ENCODE measurements around the gene PEX16.

PEX16 gene

GRCh38 chr11:45933846-45934579, 16.3 kb upstream of the PEX16 start:
- TF ChIP-seq CTCF (IDR thresholded peaks at IDR 0.05; ENCODE audit: low read depth, low read length): no peak
- peaks cover 27% of the 10 kb centered on the region for H3K36me3 ChIP-seq
- H3K27ac ChIP-seq: no peak overlapping the region
- no peak for DNase-seq
- H3K4me3 ChIP-seq (ENCODE audit: low read depth, low read length): no peak overlapping the region
- no peaks in the 10 kb centered on the region for H3K9me3 ChIP-seq (ENCODE audit: severe bottlenecking)
- H3K27me3 ChIP-seq (ENCODE audit: insufficient read depth, low read depth, severe bottlenecking): no peaks in the 10 kb centered on the region

GRCh38 chr11:45933131-45933831, 15.6 kb upstream of the PEX16 start:
- no peaks in the 10 kb centered on the region for H3K27me3 ChIP-seq (ENCODE audit: insufficient read depth, low read depth, severe bottlenecking)
- peaks cover 31% of the 10 kb centered on the region for H3K36me3 ChIP-seq
- DNase-seq: no peak
- no peak overlapping the region for H3K27ac ChIP-seq
- no peak overlapping the region for H3K4me3 ChIP-seq (ENCODE audit: low read depth, low read length)
- TF ChIP-seq CTCF (IDR thresholded peaks at IDR 0.05; ENCODE audit: low read depth, low read length): no peak
- no peaks in the 10 kb centered on the region for H3K9me3 ChIP-seq (ENCODE audit: severe bottlenecking)

DNA sequence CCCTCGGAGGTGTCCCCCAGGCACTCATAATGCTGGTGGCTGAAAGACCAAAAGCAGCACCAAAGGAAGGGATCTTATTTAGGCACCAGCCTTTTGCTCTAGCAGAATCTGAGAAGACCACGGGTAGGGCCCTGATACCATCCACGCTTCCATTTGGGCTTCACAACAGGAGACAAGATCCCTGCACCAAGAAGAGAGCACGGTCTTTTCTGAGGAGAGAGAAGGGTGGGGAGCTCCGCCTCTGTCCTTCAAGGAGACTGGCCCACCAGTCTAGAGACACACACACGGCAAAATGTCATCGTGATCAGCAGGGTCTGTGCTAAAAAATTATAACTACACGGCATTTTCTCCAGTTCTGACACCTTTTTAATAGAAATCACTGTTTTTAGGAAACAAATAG, 14.5 kb upstream of the PEX16 start:
- DNase-seq: no peak
- Histone ChIP-seq H3K27me3 (ENCODE audit: insufficient read depth, low read depth, severe bottlenecking) (no peaks in the 10 kb centered on the region), H3K9me3 (ENCODE audit: severe bottlenecking) (no peaks in the 10 kb centered on the region), H3K4me3 (ENCODE audit: low read depth, low read length) (no peak overlapping the region), H3K36me3 (peaks cover 38% of the 10 kb centered on the region), H3K27ac (no peak overlapping the region)
- no peak for TF ChIP-seq CTCF (IDR thresholded peaks at IDR 0.05; ENCODE audit: low read depth, low read length)

DNA sequence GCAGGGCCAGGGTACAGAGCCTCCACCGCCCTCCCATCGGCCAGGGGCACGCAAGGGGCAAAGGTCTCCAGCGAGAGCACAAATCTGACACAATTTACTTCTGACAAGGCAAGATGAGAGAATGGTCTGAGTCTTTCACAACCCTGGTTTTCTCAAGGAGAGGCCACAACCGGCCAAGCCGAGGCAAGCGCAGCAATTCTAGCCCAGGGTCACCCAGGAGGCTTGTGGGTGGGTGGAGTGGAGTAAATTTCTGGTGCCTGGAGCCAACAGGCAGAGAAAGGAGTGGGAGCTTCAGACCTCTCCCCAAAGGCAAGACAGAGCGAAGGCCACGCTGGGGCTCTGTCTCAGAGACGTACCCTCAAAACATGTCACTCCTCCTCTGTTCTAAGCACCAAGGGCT, 14.1 kb upstream of the PEX16 start:
- no peak overlapping the region for H3K27ac ChIP-seq
- no peak for DNase-seq
- H3K9me3 ChIP-seq (ENCODE audit: severe bottlenecking): no peaks in the 10 kb centered on the region
- H3K27me3 ChIP-seq (ENCODE audit: insufficient read depth, low read depth, severe bottlenecking): no peaks in the 10 kb centered on the region
- H3K36me3 ChIP-seq: peaks cover 35% of the 10 kb centered on the region
- H3K4me3 ChIP-seq (ENCODE audit: low read depth, low read length): no peak overlapping the region
- no peak for TF ChIP-seq CTCF (IDR thresholded peaks at IDR 0.05; ENCODE audit: low read depth, low read length)

DNA sequence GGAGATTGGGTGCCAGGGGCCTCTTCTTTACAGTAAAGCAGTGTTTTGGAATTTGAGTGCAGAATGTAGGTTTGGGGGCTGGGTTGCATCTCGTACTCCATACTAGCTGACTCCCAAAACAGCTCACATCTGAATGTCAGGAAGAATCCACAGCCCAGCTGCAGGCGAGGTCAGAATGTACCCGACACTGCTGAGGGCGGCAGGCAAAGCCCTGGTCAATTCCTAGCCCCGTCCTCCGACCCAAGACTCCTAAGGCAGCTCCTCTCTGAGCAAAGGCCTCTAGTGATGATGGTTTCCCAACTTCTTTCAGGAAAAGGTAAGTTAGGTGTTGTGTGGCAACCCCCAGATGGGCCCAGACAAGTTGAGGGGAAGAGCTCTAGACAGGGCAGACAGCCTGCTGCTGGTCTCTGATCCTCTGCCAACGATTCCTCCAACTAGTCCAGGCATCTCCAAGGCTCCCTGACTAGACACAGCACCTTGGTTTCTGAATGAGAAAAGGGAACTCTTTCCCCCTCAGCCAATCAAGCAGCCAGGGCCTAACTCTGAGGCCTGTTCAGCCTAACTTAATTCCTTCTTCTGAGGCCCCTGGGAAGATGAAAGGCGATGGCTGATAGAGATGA, 13.4 kb upstream of the PEX16 start:
- no peak for TF ChIP-seq CTCF (IDR thresholded peaks at IDR 0.05; ENCODE audit: low read depth, low read length)
- H3K27ac ChIP-seq: no peak overlapping the region
- H3K4me3 ChIP-seq (ENCODE audit: low read depth, low read length): no peak overlapping the region
- H3K36me3 ChIP-seq: peaks cover 34% of the 10 kb centered on the region
- DNase-seq: no peak
- no peaks in the 10 kb centered on the region for H3K9me3 ChIP-seq (ENCODE audit: severe bottlenecking)
- H3K27me3 ChIP-seq (ENCODE audit: insufficient read depth, low read depth, severe bottlenecking): no peaks in the 10 kb centered on the region

All from WERI-Rb-1 (cell line).